ENCODE measurements around the gene ANKRD12. TPM values are rescaled to one million over a fixed set of nuclear protein-coding genes. Genes with fewer than 3 reads are reported as not detected.

ANKRD12 gene
- total RNA-seq, 2 experiments from 2014 or later, result 57.5 to 96.0 TPM

DNA sequence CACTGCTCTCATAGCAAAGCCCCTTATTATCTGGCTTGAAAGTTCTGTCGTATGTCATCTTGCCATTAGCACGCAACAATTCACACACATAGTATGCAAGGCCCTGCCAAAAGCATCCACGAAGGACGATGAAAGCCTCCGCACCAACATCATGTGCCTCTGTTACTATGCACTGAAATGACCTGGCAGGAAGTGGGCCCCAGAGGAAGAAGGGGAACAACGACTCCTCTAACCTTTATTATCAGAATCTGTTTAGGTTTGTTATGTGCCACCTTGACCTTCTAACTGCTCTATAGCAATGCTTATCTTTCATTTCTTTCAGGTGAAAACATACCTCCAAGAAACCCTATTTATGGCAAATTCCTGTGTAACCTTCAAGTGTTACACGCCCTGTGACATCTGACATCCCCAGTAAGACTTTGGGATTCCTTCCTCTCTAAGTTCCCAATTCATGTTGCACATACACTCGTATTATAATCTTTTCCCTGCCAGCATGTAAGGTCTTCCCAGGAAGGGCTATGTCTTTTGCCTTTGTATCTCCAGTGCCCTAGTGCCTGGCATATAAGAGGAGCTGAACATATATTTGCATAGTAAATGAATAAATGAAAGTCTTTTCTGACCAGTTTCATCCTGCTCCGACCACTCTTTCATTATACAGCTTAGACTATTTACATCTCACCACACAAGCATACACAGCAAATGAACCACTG, 41.1 kb upstream of the ANKRD12 start:
- intact Hi-C loops (cut with DNase I, micrococcal nuclease), result loop anchor here (1.0 to 2.0 kb wide), 2 partner anchors 12 to 41 kb away; partner anchors contain the start of gene ANKRD12 (in 2 of the 2)
- ChIA-PET POLR2A (interaction anchor here (1.0 to 2.2 kb wide), 6 partner anchors 12 to 44 kb away, joined by 4 to 25 read pairs (median 8); no protein-coding TSS in a partner anchor), CTCF (interaction anchor here (0.8 to 2.6 kb wide), 7 partner anchors 8 to 40 kb away, joined by 3 to 14 read pairs (median 4); no protein-coding TSS in a partner anchor)
- H3K27ac Mint-ChIP-seq, result peak overlapping the region; percentile 100
- peak overlapping the region; percentile 68 for H3K4me3 Mint-ChIP-seq
- ATAC-seq (peak; percentile 69), DNase-seq (peak; percentile 82)
- H3K4me1 Mint-ChIP-seq, result peaks cover 68% of the 10 kb centered on the region
- H3K27me3 Mint-ChIP-seq, result no peaks in the 10 kb centered on the region
- peaks cover 3% of the 10 kb centered on the region for H3K36me3 Mint-ChIP-seq (ENCODE audit: low read depth)
- H3K9me3 Mint-ChIP-seq (ENCODE audit: low read depth), result peaks cover 2% of the 10 kb centered on the region

DNA sequence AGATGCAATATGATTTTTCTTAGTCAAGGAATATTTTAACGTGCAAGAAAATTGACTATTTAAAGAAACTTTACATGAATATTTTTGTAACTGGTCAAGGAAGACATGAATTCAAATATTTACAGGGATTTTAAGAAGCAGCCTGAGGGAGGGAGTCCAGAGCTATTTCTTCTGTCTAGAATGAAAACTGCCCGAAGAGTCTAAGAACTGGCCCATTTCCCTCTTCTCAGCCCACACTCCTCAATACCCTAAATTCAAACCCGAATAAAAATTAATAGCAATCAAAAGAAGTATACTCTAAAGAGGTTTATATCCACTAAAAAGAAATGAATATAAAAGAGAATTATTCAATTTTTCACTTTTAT, 40.6 kb upstream of the ANKRD12 start:
- Mint-ChIP-seq H3K9me3 (ENCODE audit: low read depth) (peaks cover 2% of the 10 kb centered on the region), H3K36me3 (ENCODE audit: low read depth) (peaks cover under 1% of the 10 kb centered on the region), H3K27me3 (no peaks in the 10 kb centered on the region), H3K4me1 (peaks cover 65% of the 10 kb centered on the region), H3K27ac (peak overlapping the region; percentile 100), H3K4me3 (peak overlapping the region; percentile 68)
- POLR2A ChIA-PET, result interaction anchor here (0.8 to 2.2 kb wide), 4 partner anchors 8 to 44 kb away, joined by 3 to 10 read pairs (median 8); no protein-coding TSS in a partner anchor
- DNase-seq (no peak), ATAC-seq (no peak)
- intact Hi-C loops (cut with DNase I, micrococcal nuclease), result no loop called here
- CTCF ChIA-PET, result interaction anchor here (0.8 to 2.6 kb wide), 7 partner anchors 8 to 67 kb away, joined by 3 to 13 read pairs (median 4); no protein-coding TSS in a partner anchor

DNA sequence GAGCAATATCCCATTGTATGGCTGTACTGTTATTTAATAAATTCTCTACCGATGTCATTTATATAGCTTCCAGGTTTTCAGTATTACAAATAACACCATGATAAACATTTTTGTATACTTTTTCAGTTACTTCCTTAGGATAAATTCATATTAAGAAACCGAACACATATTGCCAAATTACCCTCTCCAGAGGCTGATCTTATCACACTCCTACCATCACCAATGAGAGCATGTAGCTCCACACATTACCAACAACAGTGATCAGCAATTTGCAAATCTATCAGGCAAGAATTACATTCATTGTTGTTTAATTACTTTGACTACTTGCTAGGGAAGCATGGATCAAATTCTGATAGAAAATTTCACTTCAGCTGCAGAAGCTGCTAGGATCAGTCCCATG, 39.9 kb upstream of the ANKRD12 start:
- intact Hi-C loops (cut with DNase I, micrococcal nuclease), result no loop called here
- no peak for ATAC-seq
- CTCF ChIA-PET, result interaction anchor here (0.9 to 2.1 kb wide), 7 partner anchors 13 to 66 kb away, joined by 3 to 13 read pairs (median 4); no protein-coding TSS in a partner anchor
- POLR2A ChIA-PET, result interaction anchor here (0.6 to 1.6 kb wide), 7 partner anchors 8 to 234 kb away, joined by 3 to 16 read pairs (median 4); partner anchors contain the start of gene ANKRD12
- Mint-ChIP-seq H3K9me3 (ENCODE audit: low read depth) (no peaks in the 10 kb centered on the region), H3K4me3 (no peak overlapping the region), H3K27me3 (no peaks in the 10 kb centered on the region), H3K4me1 (peaks cover 63% of the 10 kb centered on the region), H3K36me3 (ENCODE audit: low read depth) (no peaks in the 10 kb centered on the region), H3K27ac (peak overlapping the region; percentile 90)
- no peak for DNase-seq

DNA sequence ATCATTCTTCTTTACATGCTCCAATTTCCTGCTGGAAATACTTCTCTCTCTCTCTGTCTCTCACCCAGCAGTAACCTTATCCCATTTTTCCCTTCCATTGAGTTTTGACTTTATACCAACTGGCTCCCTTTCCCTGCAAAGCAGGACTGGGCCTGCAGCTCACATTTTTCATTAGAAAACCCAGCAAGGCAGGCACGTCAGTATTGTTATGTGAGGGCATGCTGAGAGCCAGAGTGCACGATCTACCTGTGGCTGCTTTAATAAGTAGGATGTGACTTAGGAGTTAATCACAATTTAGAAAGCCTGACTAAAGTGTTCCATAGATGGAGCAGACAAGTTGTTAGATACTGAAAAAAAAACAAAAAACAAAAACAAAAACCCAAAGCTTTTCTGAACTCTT, 39.2 kb upstream of the ANKRD12 start:
- H3K4me3 Mint-ChIP-seq, result peak overlapping the region; percentile 13
- no peak for ATAC-seq

DNA sequence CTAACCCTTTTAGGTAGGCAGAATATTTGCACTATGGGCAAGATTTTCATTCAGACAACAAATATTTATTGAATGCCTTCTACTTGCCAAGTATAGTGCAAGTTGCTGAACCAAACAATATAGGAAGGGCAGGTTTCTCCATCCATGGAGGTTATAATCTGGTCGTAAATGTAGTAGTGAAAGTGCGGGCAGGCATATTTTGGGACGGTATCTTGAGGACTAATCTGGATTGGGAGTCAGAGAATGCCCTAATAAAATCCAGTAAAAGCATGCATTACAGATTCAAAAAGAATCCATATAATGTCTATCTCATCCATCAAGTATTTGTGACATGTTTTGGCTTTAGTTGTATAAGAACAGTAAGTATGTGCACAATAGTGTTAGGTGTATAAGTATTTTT, 35.8 kb upstream of the ANKRD12 start:
- CTCF ChIA-PET, result interaction anchor here (1.1 to 3.1 kb wide), 4 partner anchors 9 to 27 kb away, joined by 3 to 14 read pairs (median 4); no protein-coding TSS in a partner anchor
- POLR2A ChIA-PET, result interaction anchor here (1.4 to 3.6 kb wide), 5 partner anchors 10 to 36 kb away, joined by 7 to 27 read pairs (median 8); partner anchors contain the start of gene ANKRD12
- intact Hi-C loops (cut with DNase I, micrococcal nuclease), result loop anchor here (5.0 to 10.0 kb wide), 3 partner anchors 377 to 814 kb away; partner anchors contain the start of genes PPP4R1 (in 1 of the 2), RALBP1 (in 1 of the 2) and VAPA (in 1 of the 2)
- no peak for DNase-seq
- ATAC-seq, result no peak
- Mint-ChIP-seq H3K27me3 (no peaks in the 10 kb centered on the region), H3K9me3 (ENCODE audit: low read depth) (no peaks in the 10 kb centered on the region), H3K27ac (peak overlapping the region; percentile 27), H3K36me3 (ENCODE audit: low read depth) (peaks cover 32% of the 10 kb centered on the region), H3K4me3 (no peak overlapping the region), H3K4me1 (peaks cover 37% of the 10 kb centered on the region)

More for the DNA sequence above, 39.2 kb upstream of the ANKRD12 start:
- peak; percentile 42 for DNase-seq
- no peaks in the 10 kb centered on the region for H3K9me3 Mint-ChIP-seq (ENCODE audit: low read depth)
- H3K27me3 Mint-ChIP-seq, result no peaks in the 10 kb centered on the region
- intact Hi-C loops (cut with DNase I, micrococcal nuclease), result no loop called here
- H3K27ac Mint-ChIP-seq, result peak overlapping the region; percentile 90
- ChIA-PET CTCF (interaction anchor here (0.9 to 2.1 kb wide), 9 partner anchors 12 to 66 kb away, joined by 3 to 13 read pairs (median 3); no protein-coding TSS in a partner anchor), POLR2A (interaction anchor here (0.6 to 1.6 kb wide), 9 partner anchors 9 to 233 kb away, joined by 3 to 16 read pairs (median 4); partner anchors contain the start of gene ANKRD12)
- no peaks in the 10 kb centered on the region for H3K36me3 Mint-ChIP-seq (ENCODE audit: low read depth)
- peaks cover 59% of the 10 kb centered on the region for H3K4me1 Mint-ChIP-seq

DNA sequence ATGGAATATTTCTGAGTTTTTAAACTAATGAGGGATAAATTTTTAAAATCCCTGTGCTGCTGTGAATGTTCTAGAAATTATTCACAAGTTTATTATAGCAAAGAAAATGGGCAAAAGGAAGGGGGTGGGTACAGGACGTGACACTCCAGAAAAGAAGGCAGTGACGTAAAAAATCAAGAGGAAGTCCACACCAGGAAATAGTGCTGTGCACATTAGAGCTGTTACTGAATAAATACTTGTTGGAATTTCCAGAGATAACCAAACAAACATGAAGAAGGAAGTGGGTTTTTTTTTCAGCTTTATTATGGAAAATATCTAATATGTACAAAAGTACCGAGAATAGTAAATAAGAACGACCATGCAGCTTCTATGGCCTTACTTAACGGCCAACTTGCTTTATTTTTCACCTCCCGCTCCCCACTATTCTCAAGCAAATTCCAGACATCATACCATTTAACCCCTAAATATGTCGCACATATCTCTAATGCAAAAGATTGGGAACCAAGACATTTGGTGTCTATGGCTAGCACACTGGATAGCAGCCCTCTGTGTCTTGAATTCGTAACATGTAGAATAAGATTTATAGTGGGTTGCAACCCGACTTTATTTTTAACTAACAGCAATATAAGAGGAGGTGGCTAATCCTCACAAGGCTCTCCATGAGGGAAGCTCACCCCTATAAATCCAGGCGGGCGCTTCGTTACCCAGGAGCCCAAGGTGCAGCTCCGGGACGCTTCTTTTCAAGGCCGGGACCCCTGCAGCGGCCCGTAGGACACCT, 34.7 kb upstream of the ANKRD12 start:
- no peak for DNase-seq
- intact Hi-C loops (cut with DNase I, micrococcal nuclease), result loop anchor here (1.0 to 10.0 kb wide), 12 partner anchors 8 to 813 kb away; partner anchors contain the start of genes ANKRD12 (in 2 of the 2), RALBP1 (in 2 of the 2), VAPA (in 2 of the 2) and PPP4R1 (in 1 of the 2)
- Mint-ChIP-seq H3K9me3 (ENCODE audit: low read depth) (no peaks in the 10 kb centered on the region), H3K27ac (peak overlapping the region; percentile 95), H3K4me1 (peaks cover 40% of the 10 kb centered on the region), H3K27me3 (no peaks in the 10 kb centered on the region), H3K36me3 (ENCODE audit: low read depth) (peaks cover 42% of the 10 kb centered on the region), H3K4me3 (peak overlapping the region; percentile 89)
- ChIA-PET CTCF (interaction anchor here (0.6 to 3.1 kb wide), 6 partner anchors 14 to 114 kb away, joined by 3 to 15 read pairs (median 4); no protein-coding TSS in a partner anchor), POLR2A (interaction anchor here (0.7 to 3.6 kb wide), 10 partner anchors 9 to 38 kb away, joined by 3 to 27 read pairs (median 8); partner anchors contain the start of gene ANKRD12)
- ATAC-seq, result peak; percentile 24

DNA sequence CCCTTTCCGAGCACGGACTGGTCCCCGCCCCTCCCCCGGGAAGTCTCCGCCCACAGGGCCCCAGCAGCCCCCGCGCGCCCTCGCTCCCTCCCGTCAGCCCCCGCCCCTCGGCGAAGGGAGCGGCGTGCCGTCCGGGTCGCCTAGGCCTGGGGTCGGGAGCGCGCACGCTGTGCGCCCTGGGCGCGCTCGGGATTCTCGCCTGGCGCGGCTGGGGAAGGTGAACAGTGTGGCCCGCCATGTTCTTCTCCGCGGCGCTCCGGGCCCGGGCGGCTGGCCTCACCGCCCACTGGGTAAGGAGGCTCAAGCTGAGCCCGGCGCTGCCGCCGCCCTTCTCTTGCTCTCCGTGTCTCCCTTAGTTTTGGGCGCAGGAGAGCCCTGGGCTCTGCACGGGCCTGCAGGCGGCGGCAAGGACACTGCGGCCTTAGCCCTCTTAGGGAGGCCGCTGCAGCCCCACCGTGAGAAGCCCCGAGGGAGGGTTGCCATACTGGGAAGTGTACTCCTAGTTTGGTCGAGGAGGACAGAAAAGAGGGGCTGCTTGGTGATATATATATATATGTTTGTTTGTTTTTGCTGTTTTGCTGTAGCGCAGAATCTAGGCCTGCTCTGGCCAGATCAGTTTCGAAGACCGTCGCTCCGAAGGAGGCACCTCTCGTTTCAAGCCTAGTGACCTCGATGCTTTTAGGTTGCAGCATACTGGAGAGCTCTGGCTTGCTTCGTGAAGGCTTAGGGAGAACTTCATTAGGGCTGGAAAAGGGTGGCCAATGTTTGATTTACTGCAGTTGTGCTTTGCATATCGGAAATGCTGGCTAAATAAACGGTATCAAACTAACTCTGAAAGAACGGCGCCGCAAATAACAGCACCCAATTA, 33.8 kb upstream of the ANKRD12 start, which contains the start of gene NDUFV2:
TSS of gene NDUFV2 (plus strand) at position 192 of the 868 bp plus-strand sequence. CDS start at position 237, 45 bp downstream.
- intact Hi-C loops (cut with DNase I, micrococcal nuclease), result loop anchor here (1.0 to 10.0 kb wide), 13 partner anchors 8 to 812 kb away; partner anchors contain the start of genes ANKRD12 (in 2 of the 2), RALBP1 (in 2 of the 2), VAPA (in 2 of the 2) and PPP4R1 (in 1 of the 2)
- CTCF ChIA-PET, result interaction anchor here (1.2 to 3.1 kb wide), 7 partner anchors 11 to 34 kb away, joined by 3 to 15 read pairs (median 6); partner anchors contain the start of gene ANKRD12

DNA sequence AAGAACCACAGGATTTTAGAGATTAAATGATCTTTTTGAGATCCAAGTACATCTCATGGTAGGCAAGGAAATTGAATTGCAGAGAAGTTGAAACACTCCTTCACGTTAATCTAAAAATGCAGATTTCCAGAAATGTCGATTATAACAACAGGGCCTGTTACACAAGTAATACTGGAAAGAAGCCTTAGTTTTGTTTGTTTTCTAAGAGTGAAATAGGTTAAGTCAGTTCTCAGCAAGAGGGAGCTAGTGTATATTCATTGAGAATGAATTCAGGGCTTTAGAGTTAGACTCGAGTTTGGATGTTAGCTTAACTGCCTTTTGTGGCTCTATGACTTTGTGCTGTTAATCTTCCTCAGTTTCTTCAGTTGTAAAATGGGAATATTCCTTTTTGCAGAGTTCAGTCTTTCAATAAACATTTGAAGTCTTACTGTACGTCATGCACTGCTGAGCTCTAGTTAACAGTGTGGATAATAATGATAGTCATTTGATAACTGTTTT, 33.2 kb upstream of the ANKRD12 start:
- CTCF ChIA-PET, result interaction anchor here (1.2 to 3.1 kb wide), 5 partner anchors 10 to 33 kb away, joined by 4 to 15 read pairs (median 11); partner anchors contain the start of gene ANKRD12
- Mint-ChIP-seq H3K27ac (peak overlapping the region; percentile 97), H3K4me1 (peaks cover 44% of the 10 kb centered on the region), H3K27me3 (no peaks in the 10 kb centered on the region), H3K4me3 (peak overlapping the region; percentile 89), H3K9me3 (ENCODE audit: low read depth) (no peaks in the 10 kb centered on the region), H3K36me3 (ENCODE audit: low read depth) (peaks cover 54% of the 10 kb centered on the region)
- ATAC-seq (no peak), DNase-seq (no peak)
- POLR2A ChIA-PET, result interaction anchor here (0.7 to 3.6 kb wide), 5 partner anchors 11 to 34 kb away, joined by 3 to 27 read pairs (median 14); partner anchors contain the start of gene ANKRD12
- intact Hi-C loops (cut with DNase I, micrococcal nuclease), result loop anchor here (1.0 to 10.0 kb wide), 7 partner anchors 15 to 811 kb away; partner anchors contain the start of genes VAPA (in 2 of the 2), PPP4R1 (in 1 of the 2) and RALBP1 (in 1 of the 2)

More for the DNA sequence above, 33.8 kb upstream of the ANKRD12 start, which contains the start of gene NDUFV2:
- DNase-seq (peak; percentile 99), ATAC-seq (peak; percentile 88)
- H3K4me3 Mint-ChIP-seq, result peak within 1 kb of the TSS; percentile 89
- peaks cover 50% of the 10 kb centered on the region for H3K36me3 Mint-ChIP-seq (ENCODE audit: low read depth)
- H3K27me3 Mint-ChIP-seq, result no peaks in the 10 kb centered on the region
- H3K9me3 Mint-ChIP-seq (ENCODE audit: low read depth), result no peaks in the 10 kb centered on the region
- peaks cover 40% of the 10 kb centered on the region for H3K4me1 Mint-ChIP-seq
- POLR2A ChIA-PET, result interaction anchor here (0.7 to 3.6 kb wide), 12 partner anchors 8 to 34 kb away, joined by 3 to 27 read pairs (median 8); partner anchors contain the start of gene ANKRD12
- H3K27ac Mint-ChIP-seq, result peak within 1 kb of the TSS; percentile 97

DNA sequence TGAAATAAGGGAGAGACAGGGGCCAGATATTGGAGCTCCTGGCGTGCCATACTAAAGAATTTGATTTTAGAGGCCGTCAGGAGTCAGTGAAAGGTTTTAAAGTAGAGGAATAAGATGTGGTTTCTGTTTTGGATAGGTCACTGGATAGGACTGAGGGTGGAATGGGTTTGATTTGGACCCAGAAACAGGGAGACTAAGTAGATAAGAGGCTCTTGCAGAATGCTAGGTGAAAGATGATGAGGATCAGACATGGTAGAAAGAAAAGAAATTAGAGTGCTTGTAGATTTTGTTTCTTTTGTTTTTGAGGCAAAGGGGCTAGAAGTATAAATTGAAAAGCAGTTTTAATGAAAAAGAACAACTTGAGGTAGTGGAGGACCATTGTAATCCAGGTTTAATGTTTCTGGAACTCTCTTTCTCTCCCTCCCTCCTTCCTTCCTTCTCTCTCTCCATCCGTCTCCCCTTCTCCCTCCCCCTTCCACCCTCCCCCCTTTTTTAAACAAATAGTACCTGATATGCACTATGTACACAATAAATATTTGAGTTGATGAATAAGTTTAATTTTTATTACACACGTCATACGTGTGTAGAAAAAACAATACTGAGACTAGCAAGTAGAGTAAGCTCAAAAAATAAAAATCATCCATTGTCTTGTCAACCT, 32.2 kb upstream of the ANKRD12 start:
- no peaks in the 10 kb centered on the region for H3K9me3 Mint-ChIP-seq (ENCODE audit: low read depth)
- ATAC-seq (no peak), DNase-seq (no peak)
- H3K27me3 Mint-ChIP-seq, result no peaks in the 10 kb centered on the region
- peak overlapping the region; percentile 89 for H3K4me3 Mint-ChIP-seq
- peaks cover 61% of the 10 kb centered on the region for H3K36me3 Mint-ChIP-seq (ENCODE audit: low read depth)
- intact Hi-C loops (cut with DNase I, micrococcal nuclease), result loop anchor here (5.0 to 10.0 kb wide), 3 partner anchors 373 to 810 kb away; partner anchors contain the start of genes PPP4R1 (in 1 of the 2), RALBP1 (in 1 of the 2) and VAPA (in 1 of the 2)
- CTCF ChIA-PET, result interaction anchor here (0.8 to 3.1 kb wide), 6 partner anchors 9 to 38 kb away, joined by 3 to 14 read pairs (median 4); partner anchors contain the start of gene ANKRD12
- POLR2A ChIA-PET, result interaction anchor here (0.6 to 3.6 kb wide), 8 partner anchors 10 to 38 kb away, joined by 3 to 27 read pairs (median 10); partner anchors contain the start of gene ANKRD12
- H3K27ac Mint-ChIP-seq, result peak overlapping the region; percentile 97
- peaks cover 54% of the 10 kb centered on the region for H3K4me1 Mint-ChIP-seq
